ENCODE results near the gene GTF2H2C.
"Not testable (repeated sequence)": the region's sequence is repeated elsewhere in the genome, so short reads cannot be mapped to it uniquely, and the experiment has no call there.

The GTF2H2C gene

GRCh38 chr5:69568072-69568471, 8.1 kb downstream of the GTF2H2C start:
- DNase-seq: not testable (repeated sequence)

GRCh38 chr5:69583356-69583755, 23.4 kb downstream of the GTF2H2C start:
- DNase-seq: not testable (repeated sequence)

GRCh38 chr5:69596114-69596840, 36.3 kb downstream of the GTF2H2C start:
- DNase-seq: not testable (repeated sequence)

- DNase-seq: not testable (repeated sequence)
Observed at GRCh38 chr5:69601947-69602346, 42.0 kb downstream of the GTF2H2C start.

GRCh38 chr5:69606839-69607238, 46.8 kb downstream of the GTF2H2C start:
- DNase-seq: not testable (repeated sequence)

- DNase-seq: not testable (repeated sequence)
Observed at GRCh38 chr5:69607750-69608149, 47.8 kb downstream of the GTF2H2C start.

GRCh38 chr5:69608861-69609496, 49.0 kb downstream of the GTF2H2C start:
- not testable (repeated sequence) for DNase-seq

- DNase-seq: not testable (repeated sequence)
Observed at GRCh38 chr5:69614843-69615242, 54.9 kb downstream of the GTF2H2C start.

- not testable (repeated sequence) for DNase-seq
Observed at GRCh38 chr5:69631879-69632278, 71.9 kb downstream of the GTF2H2C start.
